ENCODE data around the gene CTRB1.

Gene CTRB1

DNA sequence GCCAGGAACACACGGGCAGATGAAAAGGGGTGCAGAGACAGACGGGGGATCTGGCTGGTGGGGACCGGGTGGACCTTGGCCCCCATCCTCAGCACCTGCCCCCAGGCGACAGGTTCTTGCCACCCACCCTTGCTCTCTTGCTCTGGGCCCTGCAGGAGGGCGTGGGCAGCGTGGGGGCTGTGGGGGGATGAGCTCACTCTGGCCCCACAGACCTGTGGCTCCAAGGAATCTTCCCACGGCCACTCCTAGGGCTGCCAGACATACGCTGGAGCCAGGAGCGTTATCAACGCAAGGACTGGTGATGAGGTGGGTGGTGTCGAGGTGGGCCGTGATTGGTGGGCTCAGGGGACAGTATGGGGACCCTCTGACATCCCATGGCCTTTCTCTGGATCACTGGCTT is 6.3 kb downstream of the CTRB1 start:
- no peak for TF ChIP-seq CTCF (IDR thresholded peaks at IDR 0.05; ENCODE audit: borderline replicate concordance, insufficient read depth, low read depth, low read length)
- no peak overlapping the region for H3K4me3 ChIP-seq (ENCODE audit: low read depth, low read length)

DNA sequence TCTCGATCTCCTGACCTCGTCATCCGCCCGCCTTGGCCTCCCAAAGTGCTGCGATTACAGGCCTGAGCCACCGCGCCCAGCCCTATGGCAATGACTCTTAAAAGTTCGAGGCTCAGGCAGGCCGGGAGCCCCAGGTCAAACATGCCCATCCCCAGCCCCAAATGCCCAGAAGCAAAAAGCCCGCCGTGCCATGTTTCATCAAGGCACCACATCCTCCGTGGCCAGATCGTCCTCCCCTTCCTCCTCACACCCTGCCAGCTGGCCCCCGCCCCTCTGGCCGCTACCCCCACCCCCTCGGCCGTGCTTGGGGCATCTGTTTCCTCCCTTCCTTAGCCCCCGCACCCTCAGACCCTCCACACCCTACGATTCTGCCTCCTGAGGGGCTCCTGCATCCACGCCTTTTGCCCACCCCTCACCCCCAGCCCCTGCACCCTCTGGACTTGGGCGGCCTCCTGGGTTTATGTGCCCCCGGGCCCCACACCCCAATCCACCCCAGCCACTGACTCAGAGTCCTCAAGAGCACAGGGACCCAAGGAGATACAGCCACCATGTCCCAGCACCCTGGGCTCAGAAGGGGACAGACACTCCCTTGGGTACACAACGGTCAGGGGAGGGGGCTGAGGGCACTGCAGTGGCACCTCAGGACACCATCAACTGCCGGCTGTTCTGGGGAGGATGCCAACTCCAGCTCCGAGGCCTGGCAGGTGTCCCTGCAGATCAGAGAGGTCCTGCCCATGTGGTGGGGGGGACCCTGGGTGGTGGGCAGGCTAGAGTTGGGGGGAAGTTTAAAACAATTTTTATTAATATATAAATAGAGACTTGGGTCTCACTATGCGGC is 7.1 kb downstream of the CTRB1 start:
- H3K4me3 ChIP-seq (ENCODE audit: low read depth, low read length): no peak overlapping the region
- TF ChIP-seq CTCF (IDR thresholded peaks at IDR 0.05; ENCODE audit: borderline replicate concordance, insufficient read depth, low read depth, low read length): no peak

DNA sequence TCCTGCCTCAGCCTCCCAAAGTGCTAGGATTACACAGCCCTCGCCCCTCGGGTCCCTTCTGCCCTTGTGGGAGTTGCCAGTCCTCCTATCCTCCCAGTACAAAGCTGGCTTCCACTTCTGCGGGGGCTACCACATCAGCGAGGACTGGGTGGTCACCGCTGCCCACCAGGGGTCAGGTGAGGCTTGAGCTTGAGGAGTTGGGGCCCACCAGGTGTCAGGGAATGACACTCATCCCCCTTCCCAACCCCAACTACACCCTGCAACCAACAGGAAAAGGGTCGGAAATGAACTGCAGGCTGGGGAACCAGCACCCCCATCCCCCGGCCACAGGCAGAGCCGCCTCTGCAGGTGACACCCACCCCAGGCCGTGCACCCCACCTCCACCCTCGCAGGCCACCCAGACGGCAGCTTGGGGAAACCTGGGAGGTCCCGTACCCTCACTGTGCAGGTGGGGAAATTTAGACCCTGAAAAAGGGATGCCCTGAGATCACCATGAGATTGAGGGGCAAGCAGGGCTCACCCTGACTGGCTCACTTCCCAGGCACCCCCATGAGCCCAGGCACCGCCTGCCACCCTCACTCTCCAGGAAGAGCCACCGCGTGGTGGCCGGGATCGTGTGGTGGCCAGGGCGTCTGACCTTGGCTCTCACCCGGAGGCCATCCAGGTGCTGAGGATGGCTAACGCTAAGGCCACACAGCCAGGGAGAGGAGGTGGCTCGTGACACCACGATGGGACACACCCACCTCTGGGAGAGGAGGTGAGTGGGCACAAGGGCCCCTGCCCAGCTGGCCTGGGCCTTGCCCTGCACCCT is 8.0 kb downstream of the CTRB1 start:
- TF ChIP-seq CTCF (IDR thresholded peaks at IDR 0.05; ENCODE audit: borderline replicate concordance, insufficient read depth, low read depth, low read length): no peak

GRCh38 chr16:75227361-75228142 is 8.8 kb downstream of the CTRB1 start:
- H3K4me3 ChIP-seq (ENCODE audit: low read depth, low read length): no peak overlapping the region
- TF ChIP-seq CTCF (IDR thresholded peaks at IDR 0.05; ENCODE audit: borderline replicate concordance, insufficient read depth, low read depth, low read length): no peak

More for the DNA sequence above, 8.0 kb downstream of the CTRB1 start:
- H3K4me3 ChIP-seq (ENCODE audit: low read depth, low read length): no peak overlapping the region

- TF ChIP-seq CTCF (IDR thresholded peaks at IDR 0.05; ENCODE audit: borderline replicate concordance, insufficient read depth, low read depth, low read length): no peak
- no peak overlapping the region for H3K4me3 ChIP-seq (ENCODE audit: low read depth, low read length)
Measured at GRCh38 chr16:75228143-75228976, 9.6 kb downstream of the CTRB1 start.

All from GM12875 (cell line).